GM18505 (cell line): ENCODE results near the gene CDC25B.
A peak's percentile ranks its signal among the peaks of the same experiment; 100 is the strongest.
"Not testable (repeated sequence)": the region's sequence is repeated elsewhere in the genome, so short reads cannot be mapped to it uniquely, and the experiment has no call there.

Source experiments
- ATAC-seq: cut with Tn5 transposase; IDR thresholded peaks from one replicate; pipeline ENCODE4 v1.9.1; 2021; ENCODE audit not compliant: unreplicated experiment
- POLR2A ChIP-seq: IDR thresholded peaks from 4 replicates; pipeline ENCODE4 v1.6.1; 2011; ENCODE audit warnings: borderline replicate concordance; ENCODE audit not compliant: insufficient read depth, insufficient read length; ENCODE audit errors: extremely low read depth

CDC25B gene

DNA sequence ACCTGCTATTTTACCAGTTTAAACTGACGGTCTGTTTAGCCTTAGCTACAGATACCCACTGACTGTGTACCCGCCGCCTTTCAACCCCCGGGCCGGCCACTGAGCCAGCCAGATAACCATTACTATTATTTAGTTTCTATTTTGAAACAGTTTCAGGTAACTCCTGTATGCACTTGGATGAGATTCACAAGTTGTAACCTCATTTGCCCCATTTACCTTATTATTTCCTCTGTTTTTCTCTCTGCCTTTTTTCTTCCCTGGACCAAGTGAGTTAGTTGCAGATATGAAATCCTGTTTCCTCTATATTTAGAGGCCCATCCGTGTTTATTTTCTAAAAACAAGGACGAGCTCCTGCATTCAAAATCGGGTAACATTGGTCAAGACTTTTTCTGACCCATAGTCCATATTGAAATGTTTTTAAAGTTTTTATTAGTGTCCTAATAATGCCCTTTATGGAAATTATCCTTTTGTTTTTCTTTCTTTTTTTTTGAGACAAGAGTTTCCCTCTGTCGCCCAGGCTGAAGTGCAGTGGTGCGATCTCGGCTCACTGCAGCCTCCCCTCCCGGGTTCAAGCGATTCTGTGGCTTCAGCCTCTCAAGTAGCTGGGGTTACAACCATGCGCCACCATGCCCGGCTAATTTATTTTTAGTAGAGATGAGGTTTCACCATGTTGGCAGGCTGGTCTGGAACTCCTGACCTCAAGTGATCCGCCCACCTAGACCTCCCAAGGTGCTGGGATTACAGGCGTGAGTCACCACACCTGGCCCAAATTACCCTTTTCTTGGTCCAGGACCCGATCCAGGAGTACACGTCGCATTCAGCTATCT lies 25.0 kb downstream of the CDC25B start:
- TF ChIP-seq POLR2A, result no peak
- ATAC-seq, result no peak

DNA sequence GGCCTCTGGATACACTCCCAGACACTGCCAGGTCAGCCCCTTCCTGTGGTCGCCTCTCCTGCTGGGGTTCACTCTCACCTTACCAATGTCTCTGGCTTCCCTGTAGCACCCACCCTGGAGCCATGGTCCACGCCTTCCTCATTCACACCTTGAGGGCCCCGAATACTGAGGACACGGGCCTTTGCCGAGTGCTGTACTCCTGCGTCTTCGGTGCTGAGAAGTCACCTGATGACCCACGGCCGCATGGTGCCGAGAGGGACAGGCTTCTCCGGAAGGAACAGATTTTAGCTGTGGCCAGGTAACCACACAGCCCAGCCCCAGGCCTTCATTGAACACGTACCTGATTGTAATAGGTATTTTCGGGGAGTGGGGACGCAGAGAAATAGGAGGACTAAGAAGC lies 25.9 kb downstream of the CDC25B start:
- ATAC-seq, result no peak
- no peak for TF ChIP-seq POLR2A

DNA sequence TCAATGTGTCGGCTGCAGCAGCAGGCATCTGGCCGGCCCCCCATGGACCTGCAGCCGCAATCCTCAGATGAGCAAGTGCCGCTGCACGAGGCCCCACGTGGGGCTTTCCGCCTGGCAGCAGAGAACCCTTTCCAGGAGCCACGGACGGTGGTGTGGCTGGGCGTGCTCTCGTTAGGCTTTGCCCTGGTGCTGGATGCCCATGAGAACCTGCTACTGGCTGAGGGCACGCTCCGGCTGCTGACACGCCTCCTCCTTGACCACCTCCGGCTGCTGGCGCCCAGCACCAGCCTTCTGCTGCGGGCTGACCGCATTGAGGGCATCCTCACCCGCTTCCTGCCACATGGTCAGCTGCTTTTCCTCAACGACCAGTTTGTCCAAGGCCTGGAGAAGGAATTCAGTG lies 27.8 kb downstream of the CDC25B start:
- TF ChIP-seq POLR2A, result no peak
- ATAC-seq, result no peak

DNA sequence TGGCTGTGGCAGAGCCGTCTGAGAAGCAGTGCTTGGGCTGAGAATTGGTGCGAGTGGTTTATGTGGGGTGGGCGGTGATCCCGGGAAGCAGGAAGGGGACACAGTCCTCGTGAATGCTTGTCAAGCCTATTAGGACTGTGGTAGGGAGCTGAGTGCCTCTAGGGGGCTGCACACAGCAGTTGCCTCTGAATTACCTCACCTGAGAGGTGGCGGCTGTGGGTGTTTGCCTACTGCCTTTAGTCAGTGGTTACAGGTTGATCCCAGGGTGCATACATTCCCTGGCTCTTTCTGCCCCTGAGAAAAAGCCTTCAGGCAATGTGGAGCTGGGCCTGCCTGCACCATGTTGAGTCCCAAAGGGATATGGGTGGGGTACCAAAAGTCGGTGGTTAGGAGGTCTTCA lies 29.4 kb downstream of the CDC25B start:
- no peak for ATAC-seq

DNA sequence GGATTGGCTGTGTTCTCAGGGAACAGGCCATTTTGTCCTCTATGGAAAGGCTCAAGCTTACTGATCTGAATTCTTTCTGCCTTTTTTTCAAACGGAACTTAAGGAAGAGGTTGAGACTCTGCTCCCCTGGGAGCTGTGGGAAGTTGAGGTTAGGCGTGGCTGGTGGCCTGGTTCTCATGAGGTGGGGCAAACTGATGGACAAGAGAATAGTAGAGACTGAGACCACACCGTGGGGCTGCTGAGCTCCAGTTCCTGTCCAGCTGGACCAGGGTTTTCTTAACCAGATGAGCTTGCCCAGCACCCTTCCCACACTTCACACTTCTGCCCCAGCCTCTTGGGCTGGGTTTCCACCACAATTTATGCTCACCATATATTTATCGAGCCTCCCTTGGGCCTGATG lies 30.3 kb downstream of the CDC25B start:
- no peak for TF ChIP-seq POLR2A
- no peak for ATAC-seq

More for the DNA sequence above, 29.4 kb downstream of the CDC25B start:
- TF ChIP-seq POLR2A, result no peak

DNA sequence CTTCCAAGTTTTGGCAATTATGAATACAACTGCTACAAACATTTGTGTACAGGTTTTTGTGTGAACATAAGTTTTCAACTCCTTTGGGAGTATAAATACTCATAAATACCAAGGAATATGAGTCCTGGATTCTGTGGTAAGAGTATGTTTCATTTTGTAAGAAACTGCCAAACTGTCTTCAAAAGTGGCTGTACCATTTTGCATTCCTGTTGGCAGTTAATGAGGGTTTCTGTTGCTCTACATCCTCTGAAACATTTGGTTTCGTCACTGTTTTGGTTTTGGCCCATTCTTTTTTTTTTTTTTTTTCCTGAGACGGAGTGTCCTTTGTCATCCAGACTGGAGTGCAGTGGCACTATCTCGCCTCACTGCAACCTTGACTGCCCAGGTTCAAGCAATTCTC lies 32.7 kb downstream of the CDC25B start:
- TF ChIP-seq POLR2A, result no peak
- ATAC-seq, result no peak

DNA sequence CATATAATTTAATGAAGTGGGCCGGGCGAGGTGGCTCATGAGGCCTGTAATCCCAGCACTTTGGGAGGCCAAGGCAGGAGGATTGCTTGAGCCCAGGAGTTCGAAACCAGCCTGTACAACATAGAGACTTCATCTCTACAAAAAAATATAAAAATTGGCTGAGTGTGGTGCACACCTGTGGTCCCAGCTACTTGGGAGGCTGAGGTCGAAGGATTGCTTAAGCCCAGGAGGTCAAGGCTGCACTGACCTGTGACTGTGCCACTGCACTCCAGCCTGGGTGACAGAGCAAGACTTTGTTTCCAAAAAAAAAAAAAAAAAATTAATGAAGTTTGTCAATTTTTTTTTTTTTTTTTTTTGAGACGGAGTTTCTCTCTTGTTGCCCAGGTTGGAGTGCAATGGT lies 33.8 kb downstream of the CDC25B start:
- not testable (repeated sequence) for ATAC-seq

DNA sequence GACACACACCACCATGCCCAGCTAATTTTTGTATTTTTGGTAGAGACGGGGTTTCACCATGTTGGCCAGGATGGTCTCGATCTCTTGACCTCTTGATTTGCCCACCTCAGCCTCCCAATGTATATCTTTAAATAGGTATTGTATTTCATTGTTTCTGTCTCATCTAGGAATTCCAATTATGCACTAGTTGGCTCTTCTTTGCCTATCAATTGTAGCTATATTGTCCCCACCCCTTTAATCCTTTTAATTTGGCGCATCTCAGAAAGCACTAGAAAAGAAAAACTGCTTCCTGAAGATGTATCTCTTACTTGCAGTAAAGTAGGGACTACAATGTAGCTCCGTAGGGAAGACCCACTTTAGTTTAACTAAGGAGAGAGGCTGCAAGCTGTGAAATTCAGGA lies 40.0 kb downstream of the CDC25B start:
- ATAC-seq, result no peak
- no peak for TF ChIP-seq POLR2A

DNA sequence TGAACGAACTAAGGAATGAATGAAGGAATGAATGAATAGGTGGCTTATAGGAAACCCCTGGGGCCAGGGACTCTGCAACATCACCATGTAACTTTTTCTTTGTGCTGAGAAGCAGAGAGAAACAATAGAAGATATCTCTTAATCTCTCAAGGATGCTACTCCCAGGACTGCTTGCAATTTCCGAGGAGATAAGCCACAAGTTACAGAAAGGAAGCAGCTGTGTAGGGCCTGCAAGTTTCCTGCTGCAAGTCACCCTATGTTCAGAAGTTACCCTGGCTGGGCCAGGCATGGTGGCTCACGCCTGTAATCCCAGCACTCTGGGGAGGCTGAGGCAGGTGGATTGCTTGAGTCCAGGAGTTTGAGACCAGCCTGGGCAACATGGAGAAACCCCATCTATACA lies 43.2 kb downstream of the CDC25B start:
- no peak for ATAC-seq
- no peak for TF ChIP-seq POLR2A

DNA sequence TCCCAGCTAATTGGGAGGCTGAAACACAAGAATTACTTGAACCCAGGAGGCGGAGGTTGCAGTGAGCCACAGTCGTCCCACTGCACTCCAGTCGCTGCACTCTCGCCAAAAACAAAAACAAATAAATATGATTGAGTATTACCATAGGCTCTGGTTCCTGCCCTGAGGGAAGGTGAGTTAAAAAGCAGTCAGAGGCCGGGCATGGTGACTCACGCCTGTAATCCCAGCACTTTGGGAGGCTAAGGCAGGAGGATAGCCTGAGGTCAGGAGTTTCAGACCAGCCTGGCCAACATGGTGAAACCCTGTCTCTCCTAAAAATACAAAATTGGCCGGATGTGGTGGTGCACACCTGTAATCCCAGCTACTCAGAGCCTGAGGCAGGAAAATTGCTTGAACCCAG lies 44.1 kb downstream of the CDC25B start:
- not testable (repeated sequence) for ATAC-seq

DNA sequence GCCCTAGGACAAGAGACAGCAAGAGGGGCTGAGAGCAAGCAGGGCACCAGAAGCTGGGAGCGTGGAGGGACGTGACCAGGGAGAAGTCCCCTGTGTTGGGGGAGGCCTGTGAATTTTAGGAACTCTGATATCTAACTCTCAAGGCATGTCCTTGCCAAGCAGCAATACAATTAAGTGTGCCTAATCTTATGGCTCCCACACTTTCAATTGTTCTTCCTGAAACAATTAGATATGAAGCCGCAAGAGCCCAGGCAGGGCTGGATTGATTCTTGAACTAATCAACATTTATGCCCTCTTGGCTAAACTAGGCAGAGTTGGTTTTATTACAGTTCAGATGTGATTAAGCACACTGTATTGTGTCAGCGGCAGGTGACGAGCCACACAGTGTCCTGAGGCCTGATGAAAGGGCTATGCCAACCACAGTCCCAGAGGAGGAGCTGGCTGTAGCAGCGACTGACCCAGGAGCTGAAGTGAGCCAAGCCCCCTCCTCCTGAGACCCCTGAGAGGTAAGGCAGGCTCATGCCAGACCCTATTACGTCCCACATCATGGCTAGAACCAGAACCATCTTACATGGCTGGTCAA lies 46.3 kb downstream of the CDC25B start:
- TF ChIP-seq POLR2A, result no peak
- ATAC-seq, result no peak

DNA sequence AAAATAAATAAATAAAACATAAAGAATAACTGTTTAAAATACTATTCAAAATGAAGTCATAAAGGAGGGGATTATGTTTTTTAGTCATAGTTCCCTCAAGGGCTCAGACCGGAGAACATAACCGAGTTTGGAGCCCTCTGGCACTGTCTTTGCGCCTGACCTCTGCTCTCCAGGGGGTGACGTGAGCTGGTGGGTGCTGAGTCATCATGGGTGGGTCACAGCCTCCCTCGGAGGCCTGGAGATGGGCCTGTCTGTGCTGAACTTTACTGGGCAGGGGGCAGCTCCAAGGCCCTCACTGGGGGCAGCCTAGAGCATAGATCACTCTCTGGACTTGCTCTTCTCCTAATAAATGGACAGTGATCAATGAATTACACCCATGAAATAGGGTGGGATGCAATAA lies 47.4 kb downstream of the CDC25B start:
- ATAC-seq, result no peak
- no peak for TF ChIP-seq POLR2A

DNA sequence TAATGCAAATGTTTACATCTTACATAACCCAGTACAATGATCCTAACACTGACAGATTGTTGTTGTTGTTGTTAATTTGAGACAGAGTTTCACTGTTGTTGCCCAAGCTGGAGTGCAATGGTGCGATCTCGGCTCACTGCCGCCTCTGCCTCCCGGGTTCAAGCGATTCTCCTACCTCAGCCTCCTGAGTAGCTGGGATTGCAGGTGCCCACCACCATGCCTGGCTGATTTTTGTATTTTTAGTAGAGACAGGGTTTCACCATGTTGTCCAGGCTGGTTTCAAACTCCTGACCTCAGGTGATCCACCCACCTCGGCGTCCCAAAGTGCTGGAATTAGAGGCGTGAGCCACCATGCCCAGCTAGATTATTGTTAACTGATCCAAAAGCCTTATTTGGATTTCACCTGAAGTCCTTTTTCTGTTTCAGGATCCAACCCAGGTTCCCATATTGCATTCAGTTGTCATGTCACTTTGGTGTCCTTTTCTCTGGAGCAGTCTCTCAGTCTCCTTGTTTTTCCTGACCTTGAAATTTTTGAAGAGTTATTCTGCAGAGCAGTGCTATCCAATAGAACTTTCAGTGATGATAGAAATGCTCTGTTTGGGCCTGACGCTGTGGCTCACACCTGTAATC lies 48.0 kb downstream of the CDC25B start:
- not testable (repeated sequence) for ATAC-seq

DNA sequence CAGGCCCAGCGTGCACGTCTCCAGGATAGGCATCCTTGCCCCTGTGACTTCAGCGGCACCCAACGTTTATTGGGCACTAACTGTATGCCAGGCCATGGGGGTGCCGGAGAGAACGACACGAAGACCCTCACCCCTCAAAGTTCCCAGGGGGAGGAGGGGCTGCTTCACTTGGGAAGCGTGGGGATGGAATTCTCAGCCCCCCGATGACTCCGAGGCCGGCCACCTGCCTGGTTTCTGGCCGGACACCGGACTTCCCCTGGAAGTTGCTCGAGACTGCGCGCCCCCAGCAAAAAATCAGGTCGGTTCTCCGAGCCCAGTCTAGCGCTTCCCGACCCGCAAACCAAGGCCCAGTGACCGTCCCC lies 50.2 kb downstream of the CDC25B start:
- no peak for ATAC-seq
- no peak for TF ChIP-seq POLR2A

DNA sequence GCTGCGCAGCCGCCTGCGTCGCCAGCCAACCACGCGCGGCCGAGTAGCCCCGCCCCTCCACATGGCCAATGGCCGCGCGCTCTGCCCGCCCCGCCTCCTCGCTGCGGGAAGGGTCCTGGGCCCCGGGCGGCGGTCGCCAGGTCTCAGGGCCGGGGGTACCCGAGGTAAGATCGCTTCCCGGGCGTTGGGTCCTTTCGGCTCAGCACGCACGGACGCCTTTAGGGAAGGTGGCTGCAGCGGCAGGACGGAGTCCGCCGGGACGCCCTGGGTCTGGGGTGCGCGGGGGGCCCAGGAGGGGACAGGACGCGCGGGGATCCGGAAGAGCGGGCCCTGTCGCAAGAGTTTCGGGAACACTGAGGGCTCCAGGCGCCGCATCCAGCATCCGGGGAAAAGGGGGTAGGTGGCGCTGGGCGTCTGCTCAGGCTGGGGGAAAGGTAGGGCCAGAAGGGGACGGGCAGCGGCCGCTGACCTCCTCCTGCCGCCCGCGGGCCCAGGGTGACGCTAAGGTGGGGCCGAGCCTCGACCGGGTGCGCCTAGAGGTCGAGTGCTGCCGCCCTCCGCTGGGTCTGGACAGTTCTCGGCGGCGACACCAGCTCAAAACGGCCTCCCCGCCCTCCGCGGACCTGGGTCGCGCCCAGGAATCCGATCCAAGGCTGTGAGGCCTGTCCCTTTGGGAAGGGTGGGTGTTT lies 50.8 kb downstream of the CDC25B start, which contains the start of gene MAVS:
Gene MAVS, plus strand, starts transcription at position 95 of the 689 bp plus-strand sequence. CDS start 7,791 bp downstream, outside the sequence.
- ATAC-seq, result peak; percentile 89
- TF ChIP-seq POLR2A, result peak; percentile 86
